Panc1 (cell line): Measurements from ENCODE around the gene ETFRF1.

Experiments used
- POLR2AphosphoS5 ChIP-seq: IDR thresholded peaks from 2 replicates; pipeline ENCODE4 v1.6.1; 2012; ENCODE audit warnings: mild to moderate bottlenecking, low read depth, low read length, moderate library complexity
- REST ChIP-seq, 2 experiments: IDR thresholded peaks; 2 replicates each; pipeline ENCODE4 v1.6.1; 2011 to 2012; ENCODE audit warnings: low read depth in 2 of 2, control low read depth in 1 of 2, low read length in 1 of 2, mild to moderate bottlenecking in 1 of 2, moderate library complexity in 1 of 2; ENCODE audit not compliant: insufficient read depth in 1 of 2
- TCF7L2 ChIP-seq: IDR thresholded peaks from 2 replicates; pipeline ENCODE4 v1.6.1; 2011; ENCODE audit warnings: mild to moderate bottlenecking, low read depth, low read length, inconsistent platforms
- TF ChIP-seq, protein P1 (sequence below): fragments of 450-650 bp; IDR thresholded peaks from 2 replicates; pipeline ENCODE4 v1.5.1; 2017; ENCODE audit warnings: mild to moderate bottlenecking

DNA sequence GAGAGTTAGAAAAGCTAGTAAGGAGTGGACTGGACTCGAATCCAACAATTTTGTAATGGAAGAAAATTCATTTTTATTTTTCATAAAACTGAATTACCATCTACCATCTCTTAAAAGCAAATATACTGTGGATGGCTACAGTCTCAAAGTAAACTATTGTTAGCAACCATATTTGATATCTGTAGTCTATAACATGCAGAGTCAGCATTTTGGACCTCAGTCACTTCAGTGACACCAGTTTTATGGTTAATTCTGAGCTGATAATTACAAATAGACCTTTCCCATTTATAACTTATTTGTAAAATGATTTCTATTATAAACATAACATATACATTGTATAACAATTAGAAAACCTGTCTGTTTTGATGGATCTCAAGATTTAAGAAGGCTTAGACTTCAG is 53.7 kb downstream of the ETFRF1 start:
- TF ChIP-seq, protein P1, sequence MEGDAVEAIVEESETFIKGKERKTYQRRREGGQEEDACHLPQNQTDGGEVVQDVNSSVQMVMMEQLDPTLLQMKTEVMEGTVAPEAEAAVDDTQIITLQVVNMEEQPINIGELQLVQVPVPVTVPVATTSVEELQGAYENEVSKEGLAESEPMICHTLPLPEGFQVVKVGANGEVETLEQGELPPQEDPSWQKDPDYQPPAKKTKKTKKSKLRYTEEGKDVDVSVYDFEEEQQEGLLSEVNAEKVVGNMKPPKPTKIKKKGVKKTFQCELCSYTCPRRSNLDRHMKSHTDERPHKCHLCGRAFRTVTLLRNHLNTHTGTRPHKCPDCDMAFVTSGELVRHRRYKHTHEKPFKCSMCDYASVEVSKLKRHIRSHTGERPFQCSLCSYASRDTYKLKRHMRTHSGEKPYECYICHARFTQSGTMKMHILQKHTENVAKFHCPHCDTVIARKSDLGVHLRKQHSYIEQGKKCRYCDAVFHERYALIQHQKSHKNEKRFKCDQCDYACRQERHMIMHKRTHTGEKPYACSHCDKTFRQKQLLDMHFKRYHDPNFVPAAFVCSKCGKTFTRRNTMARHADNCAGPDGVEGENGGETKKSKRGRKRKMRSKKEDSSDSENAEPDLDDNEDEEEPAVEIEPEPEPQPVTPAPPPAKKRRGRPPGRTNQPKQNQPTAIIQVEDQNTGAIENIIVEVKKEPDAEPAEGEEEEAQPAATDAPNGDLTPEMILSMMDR, result no peak
- TF ChIP-seq POLR2AphosphoS5 (no peak), REST (IDR thresholded peaks at IDR 0.05; ENCODE audit: insufficient read depth in 1 of 2, low read depth in 2 of 2, low read length in 1 of 2) (no peak), TCF7L2 (no peak)
